ENCODE measurements around the gene FAM89A. TPM values are rescaled to one million over a fixed set of nuclear protein-coding genes. Genes with fewer than 3 reads are reported as not detected.
"Not testable (repeated sequence)": the region's sequence is repeated elsewhere in the genome, so short reads cannot be mapped to it uniquely, and the experiment has no call there.

FAM89A gene
- total and polyA plus RNA-seq, 2 experiments from 2014 or later, result 53.5 to 55.1 TPM

- Histone ChIP-seq H3K4me1 (ENCODE audit: insufficient read depth) (no peaks in the 10 kb centered on the region), H4K20me1 (ENCODE audit: insufficient read depth, poor library complexity, severe bottlenecking) (no peaks in the 10 kb centered on the region), H3K4me3 (no peak overlapping the region), H3K79me2 (no peaks in the 10 kb centered on the region), H3K9me2 (replicated peaks; ENCODE audit: insufficient read depth) (no peaks in the 10 kb centered on the region), H3K4me2 (no peak overlapping the region), H3K27ac (no peak overlapping the region), H2AFZ (no peak overlapping the region), H3K27me3 (no peaks in the 10 kb centered on the region), H3K36me3 (replicated peaks; ENCODE audit: insufficient read depth, low read depth) (no peaks in the 10 kb centered on the region), H3K9me3 (ENCODE audit: low read depth) (no peaks in the 10 kb centered on the region)
- WGBS (ENCODE audit: low lambda C conversion rate, missing lambda C conversion rate), result 94% methylated on average over 2 of the region's 2 CpGs
- TF ChIP-seq EZH2phosphoT487 (IDR thresholded peaks at IDR 0.05; ENCODE audit: low read depth, severe bottlenecking, unreplicated experiment) (no peak), EZH2 (IDR thresholded peaks at IDR 0.05; ENCODE audit: borderline replicate concordance) (no peak)
- TF ChIP-seq, protein P1, sequence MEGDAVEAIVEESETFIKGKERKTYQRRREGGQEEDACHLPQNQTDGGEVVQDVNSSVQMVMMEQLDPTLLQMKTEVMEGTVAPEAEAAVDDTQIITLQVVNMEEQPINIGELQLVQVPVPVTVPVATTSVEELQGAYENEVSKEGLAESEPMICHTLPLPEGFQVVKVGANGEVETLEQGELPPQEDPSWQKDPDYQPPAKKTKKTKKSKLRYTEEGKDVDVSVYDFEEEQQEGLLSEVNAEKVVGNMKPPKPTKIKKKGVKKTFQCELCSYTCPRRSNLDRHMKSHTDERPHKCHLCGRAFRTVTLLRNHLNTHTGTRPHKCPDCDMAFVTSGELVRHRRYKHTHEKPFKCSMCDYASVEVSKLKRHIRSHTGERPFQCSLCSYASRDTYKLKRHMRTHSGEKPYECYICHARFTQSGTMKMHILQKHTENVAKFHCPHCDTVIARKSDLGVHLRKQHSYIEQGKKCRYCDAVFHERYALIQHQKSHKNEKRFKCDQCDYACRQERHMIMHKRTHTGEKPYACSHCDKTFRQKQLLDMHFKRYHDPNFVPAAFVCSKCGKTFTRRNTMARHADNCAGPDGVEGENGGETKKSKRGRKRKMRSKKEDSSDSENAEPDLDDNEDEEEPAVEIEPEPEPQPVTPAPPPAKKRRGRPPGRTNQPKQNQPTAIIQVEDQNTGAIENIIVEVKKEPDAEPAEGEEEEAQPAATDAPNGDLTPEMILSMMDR (IDR thresholded peaks at IDR 0.05; ENCODE audit: poor library complexity), result no peak
- DNase-seq (ENCODE audit: low spot score), result no peak
Measured at GRCh38 chr1:231011360-231011759, 28.7 kb downstream of the FAM89A start.

GRCh38 chr1:231007535-231007934 lies 32.5 kb downstream of the FAM89A start:
- not testable (repeated sequence) for H3K36me3 ChIP-seq (replicated peaks; ENCODE audit: insufficient read depth, low read depth); H3K4me3 ChIP-seq; H3K79me2 ChIP-seq; H3K27ac ChIP-seq; H3K4me1 ChIP-seq (ENCODE audit: insufficient read depth); DNase-seq (ENCODE audit: low spot score); H3K27me3 ChIP-seq; H4K20me1 ChIP-seq (ENCODE audit: insufficient read depth, poor library complexity, severe bottlenecking); H2AFZ ChIP-seq; H3K9me2 ChIP-seq (replicated peaks; ENCODE audit: insufficient read depth); H3K9me3 ChIP-seq (ENCODE audit: low read depth); H3K4me2 ChIP-seq
- 54% methylated on average over 1 of the region's 1 CpG for WGBS (ENCODE audit: low lambda C conversion rate, missing lambda C conversion rate)

DNA sequence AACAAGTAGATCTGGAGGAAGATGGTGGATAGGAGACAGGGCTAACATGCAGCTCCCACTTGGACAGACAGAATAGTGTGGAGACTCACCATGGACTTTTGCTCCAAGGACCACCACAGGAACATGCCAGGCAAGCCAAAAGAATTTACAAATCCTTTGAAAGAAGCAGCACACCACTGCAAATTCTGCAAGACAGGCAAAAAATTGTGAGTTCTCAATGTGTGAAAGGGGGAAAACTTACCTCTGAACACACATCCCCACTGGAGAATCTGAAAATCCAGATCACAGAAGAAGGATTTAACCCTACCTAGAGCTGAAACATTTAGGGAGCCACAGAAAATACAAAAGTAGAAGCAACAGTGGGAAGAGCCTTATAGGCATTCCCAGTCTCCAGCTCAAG lies 38.2 kb downstream of the FAM89A start:
- Histone ChIP-seq H2AFZ (no peak overlapping the region), H3K4me2 (no peak overlapping the region), H4K20me1 (ENCODE audit: insufficient read depth, poor library complexity, severe bottlenecking) (no peaks in the 10 kb centered on the region), H3K9me3 (ENCODE audit: low read depth) (peaks cover 8% of the 10 kb centered on the region), H3K4me1 (ENCODE audit: insufficient read depth) (no peaks in the 10 kb centered on the region), H3K36me3 (replicated peaks; ENCODE audit: insufficient read depth, low read depth) (no peaks in the 10 kb centered on the region), H3K4me3 (no peak overlapping the region), H3K79me2 (no peaks in the 10 kb centered on the region), H3K27me3 (no peaks in the 10 kb centered on the region), H3K27ac (no peak overlapping the region), H3K9me2 (replicated peaks; ENCODE audit: insufficient read depth) (no peaks in the 10 kb centered on the region)
- no peak for DNase-seq (ENCODE audit: low spot score)
- no peak for TF ChIP-seq EZH2phosphoT487 (IDR thresholded peaks at IDR 0.05; ENCODE audit: low read depth, severe bottlenecking, unreplicated experiment)
- TF ChIP-seq, protein P1 (IDR thresholded peaks at IDR 0.05; ENCODE audit: poor library complexity), result no peak
- TF ChIP-seq EZH2 (IDR thresholded peaks at IDR 0.05; ENCODE audit: borderline replicate concordance), result no peak

- no peak overlapping the region for H2AFZ ChIP-seq
- H3K4me3 ChIP-seq, result no peak overlapping the region
- H3K4me2 ChIP-seq, result no peak overlapping the region
- H3K9me3 ChIP-seq (ENCODE audit: low read depth), result peaks cover 8% of the 10 kb centered on the region
- H3K27ac ChIP-seq, result no peak overlapping the region
- H3K79me2 ChIP-seq, result no peaks in the 10 kb centered on the region
- no peaks in the 10 kb centered on the region for H4K20me1 ChIP-seq (ENCODE audit: insufficient read depth, poor library complexity, severe bottlenecking)
- no peak for DNase-seq (ENCODE audit: low spot score)
- H3K36me3 ChIP-seq (replicated peaks; ENCODE audit: insufficient read depth, low read depth), result no peaks in the 10 kb centered on the region
- no peaks in the 10 kb centered on the region for H3K4me1 ChIP-seq (ENCODE audit: insufficient read depth)
- TF ChIP-seq, protein P1 (IDR thresholded peaks at IDR 0.05; ENCODE audit: poor library complexity), result no peak
- TF ChIP-seq EZH2 (IDR thresholded peaks at IDR 0.05; ENCODE audit: borderline replicate concordance) (no peak), EZH2phosphoT487 (IDR thresholded peaks at IDR 0.05; ENCODE audit: low read depth, severe bottlenecking, unreplicated experiment) (no peak)
- no peaks in the 10 kb centered on the region for H3K27me3 ChIP-seq
- 96% methylated on average over 1 of the region's 1 CpG for WGBS (ENCODE audit: low lambda C conversion rate, missing lambda C conversion rate)
- H3K9me2 ChIP-seq (replicated peaks; ENCODE audit: insufficient read depth), result no peaks in the 10 kb centered on the region
Measured at GRCh38 chr1:231000639-231001038, 39.4 kb downstream of the FAM89A start.

Data from hepatocyte (in vitro differentiated cells).